GM21423 (cell line): ENCODE results near the gene CABLES1.

Experiments used
- ATAC-seq: cut with Tn5 transposase; IDR thresholded peaks from one replicate; pipeline ENCODE4 v1.9.1; 2021; ENCODE audit warnings: mild to moderate bottlenecking, moderate library complexity; ENCODE audit not compliant: unreplicated experiment

Gene CABLES1

GRCh38 chr18:23189768-23190661, 54.7 kb downstream of the CABLES1 start:
- no peak for ATAC-seq

GRCh38 chr18:23191232-23191631, 55.9 kb downstream of the CABLES1 start:
- no peak for ATAC-seq

GRCh38 chr18:23193742-23194141, 58.5 kb downstream of the CABLES1 start:
- no peak for ATAC-seq

GRCh38 chr18:23194155-23194996, 59.1 kb downstream of the CABLES1 start:
- ATAC-seq: no peak

GRCh38 chr18:23194997-23195957, 60.0 kb downstream of the CABLES1 start:
- ATAC-seq: no peak

- no peak for ATAC-seq
Observed at GRCh38 chr18:23196119-23197007, 61.1 kb downstream of the CABLES1 start.

- no peak for ATAC-seq
Observed at GRCh38 chr18:23198217-23198845, 63.0 kb downstream of the CABLES1 start.

GRCh38 chr18:23200756-23201155, 65.5 kb downstream of the CABLES1 start:
- ATAC-seq: no peak

- ATAC-seq: no peak
Observed at GRCh38 chr18:23201741-23202140, 66.5 kb downstream of the CABLES1 start.

GRCh38 chr18:23203891-23204432, 68.7 kb downstream of the CABLES1 start:
- no peak for ATAC-seq

GRCh38 chr18:23204589-23205235, 69.4 kb downstream of the CABLES1 start:
- ATAC-seq: no peak

GRCh38 chr18:23205980-23206379, 70.7 kb downstream of the CABLES1 start:
- ATAC-seq: no peak

GRCh38 chr18:23207191-23207955, 72.1 kb downstream of the CABLES1 start:
- no peak for ATAC-seq

- no peak for ATAC-seq
Observed at GRCh38 chr18:23207994-23208393, 72.7 kb downstream of the CABLES1 start.

GRCh38 chr18:23208600-23208999, 73.3 kb downstream of the CABLES1 start:
- no peak for ATAC-seq

GRCh38 chr18:23209031-23209430, 73.7 kb downstream of the CABLES1 start:
- no peak for ATAC-seq

- no peak for ATAC-seq
Observed at GRCh38 chr18:23209796-23210195, 74.5 kb downstream of the CABLES1 start.

GRCh38 chr18:23210526-23210925, 75.2 kb downstream of the CABLES1 start:
- no peak for ATAC-seq
